ENCODE measurements around the gene SLC8A1.

DNA sequence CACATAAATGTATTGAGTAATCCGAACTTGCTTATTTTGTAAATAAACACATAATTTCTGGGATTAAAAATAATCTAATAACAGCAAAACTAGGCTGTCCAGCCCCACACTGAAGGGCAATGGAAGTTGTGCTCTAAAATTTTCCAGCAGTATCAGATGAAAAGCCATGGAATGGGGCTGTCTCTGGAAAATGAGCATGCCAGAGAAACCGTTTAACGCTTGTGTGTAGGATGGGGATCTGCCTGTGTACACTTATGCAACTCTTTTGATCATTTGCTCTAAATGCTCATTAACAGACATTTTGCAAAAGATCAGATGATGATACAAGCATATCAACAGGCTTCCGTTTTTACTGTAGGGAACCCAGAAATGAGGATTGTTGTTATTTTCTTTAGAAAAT lies 177.6 kb downstream of the SLC8A1 start:
- TF ChIP-seq, protein P1, sequence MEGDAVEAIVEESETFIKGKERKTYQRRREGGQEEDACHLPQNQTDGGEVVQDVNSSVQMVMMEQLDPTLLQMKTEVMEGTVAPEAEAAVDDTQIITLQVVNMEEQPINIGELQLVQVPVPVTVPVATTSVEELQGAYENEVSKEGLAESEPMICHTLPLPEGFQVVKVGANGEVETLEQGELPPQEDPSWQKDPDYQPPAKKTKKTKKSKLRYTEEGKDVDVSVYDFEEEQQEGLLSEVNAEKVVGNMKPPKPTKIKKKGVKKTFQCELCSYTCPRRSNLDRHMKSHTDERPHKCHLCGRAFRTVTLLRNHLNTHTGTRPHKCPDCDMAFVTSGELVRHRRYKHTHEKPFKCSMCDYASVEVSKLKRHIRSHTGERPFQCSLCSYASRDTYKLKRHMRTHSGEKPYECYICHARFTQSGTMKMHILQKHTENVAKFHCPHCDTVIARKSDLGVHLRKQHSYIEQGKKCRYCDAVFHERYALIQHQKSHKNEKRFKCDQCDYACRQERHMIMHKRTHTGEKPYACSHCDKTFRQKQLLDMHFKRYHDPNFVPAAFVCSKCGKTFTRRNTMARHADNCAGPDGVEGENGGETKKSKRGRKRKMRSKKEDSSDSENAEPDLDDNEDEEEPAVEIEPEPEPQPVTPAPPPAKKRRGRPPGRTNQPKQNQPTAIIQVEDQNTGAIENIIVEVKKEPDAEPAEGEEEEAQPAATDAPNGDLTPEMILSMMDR (IDR thresholded peaks at IDR 0.05): no peak
- no peak for TF ChIP-seq POLR2AphosphoS5 (IDR thresholded peaks at IDR 0.05)
